ENCODE data around the gene SCEL.

DNA sequence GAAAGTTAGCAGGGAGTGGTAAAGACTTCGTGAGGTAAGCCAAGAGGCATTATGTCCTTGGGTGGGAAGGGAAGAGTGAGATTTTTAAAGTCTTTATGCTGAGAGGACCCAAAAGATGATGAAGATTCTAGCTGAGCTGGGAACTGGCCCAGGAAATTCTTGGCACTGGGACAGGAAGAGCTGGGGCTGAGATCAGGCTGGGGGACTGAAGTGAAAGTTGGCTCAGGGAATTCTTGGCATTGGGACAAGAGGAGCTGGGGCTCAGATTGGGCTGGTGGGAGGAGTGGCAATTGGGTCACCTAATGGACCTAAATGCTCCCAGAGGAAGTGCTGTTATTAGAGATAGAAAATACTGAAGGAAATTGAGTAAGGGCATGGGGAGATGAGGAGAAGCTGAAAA lies 8.8 kb downstream of the SCEL start:
- no peak for TF ChIP-seq POLR2AphosphoS5 (IDR thresholded peaks at IDR 0.05; ENCODE audit: low read depth, low read length)
- TF ChIP-seq TAF1 (IDR thresholded peaks at IDR 0.05; ENCODE audit: low read depth, low read length) = no peak
- no peak for TF ChIP-seq POU2F2 (IDR thresholded peaks at IDR 0.05; ENCODE audit: low read depth, low read length)
- no peak for TF ChIP-seq POLR2A (IDR thresholded peaks at IDR 0.05; ENCODE audit: low read depth, low read length)
- TF ChIP-seq PAX5 (IDR thresholded peaks at IDR 0.05; ENCODE audit: insufficient read depth, low read length, severe bottlenecking) = no peak

Data from GM12891 (cell line).